GM12891 (cell line): ENCODE measurements around the gene SSBP4.
A peak's percentile ranks its signal among the peaks of the same experiment; 100 is the strongest.

Source experiments
- DNase-seq: peaks from one replicate; pipeline ENCODE4 v3.0.0; 2011; ENCODE audit warnings: low spot score; ENCODE audit not compliant: insufficient read length
- FAIRE-seq: peaks from 2 replicates; lab custom pipeline; 2011; peaks lifted over from hg19 to GRCh38; lab: Jason Lieb, UNC
- PAX5 ChIP-seq: IDR thresholded peaks from 2 replicates; pipeline ENCODE4 v1.6.1; 2011; ENCODE audit warnings: low read length, moderate library complexity, mild to moderate bottlenecking; ENCODE audit not compliant: insufficient read depth, severe bottlenecking
- POLR2A ChIP-seq: IDR thresholded peaks from 2 replicates; pipeline ENCODE4 v1.6.1; 2011; ENCODE audit warnings: low read depth, low read length, control low read depth
- POLR2AphosphoS5 ChIP-seq: IDR thresholded peaks from 2 replicates; pipeline ENCODE4 v1.6.1; 2011; ENCODE audit warnings: low read depth, low read length, control low read depth
- POU2F2 ChIP-seq: IDR thresholded peaks from 2 replicates; pipeline ENCODE4 v1.6.1; 2011; ENCODE audit warnings: low read depth, mild to moderate bottlenecking, control low read depth, low read length, moderate library complexity
- SPI1 ChIP-seq: IDR thresholded peaks from 2 replicates; pipeline ENCODE4 v1.6.1; 2011; ENCODE audit warnings: low read depth, low read length, control low read depth
- TAF1 ChIP-seq: IDR thresholded peaks from 2 replicates; pipeline ENCODE4 v1.6.1; 2011; ENCODE audit warnings: low read depth, low read length, control low read depth

SSBP4 gene

DNA sequence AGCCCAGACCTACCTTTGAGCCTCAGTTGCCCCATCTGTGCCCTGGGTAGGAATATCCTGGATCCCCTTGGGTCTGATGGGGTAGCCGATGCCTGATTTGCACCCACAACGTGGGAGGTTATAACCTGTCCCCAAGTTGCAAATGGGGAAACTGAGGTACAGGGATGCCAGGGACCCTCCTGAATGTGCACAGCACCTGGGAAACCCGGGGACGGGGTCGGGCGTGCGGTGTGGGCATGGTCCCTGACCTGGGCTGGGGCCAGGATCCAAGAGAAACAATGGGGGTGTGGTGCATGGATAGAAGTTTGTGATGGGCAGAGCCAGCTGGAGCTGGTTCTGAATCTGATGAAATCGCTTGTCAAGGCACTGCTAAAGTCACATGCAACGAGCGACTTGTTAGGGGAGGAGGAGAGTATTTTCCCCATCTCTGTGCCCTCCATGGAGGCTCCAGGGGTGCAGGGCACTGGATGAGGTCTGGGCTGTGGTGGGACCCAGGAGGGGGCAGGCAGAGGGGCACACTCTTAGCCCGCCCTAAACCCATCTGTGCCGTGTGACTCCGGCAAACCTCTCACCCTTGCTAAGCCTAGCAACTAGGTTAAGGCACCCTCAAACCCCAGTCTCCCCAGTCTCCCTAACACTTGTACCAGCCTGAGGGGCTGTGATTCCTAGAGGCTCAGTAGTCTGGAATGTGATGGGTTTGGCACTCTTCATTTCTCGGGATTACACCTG lies 32.5 kb upstream of the SSBP4 start:
- DNase-seq (no peak), FAIRE-seq (no peak)
- TF ChIP-seq PAX5: no peak

DNA sequence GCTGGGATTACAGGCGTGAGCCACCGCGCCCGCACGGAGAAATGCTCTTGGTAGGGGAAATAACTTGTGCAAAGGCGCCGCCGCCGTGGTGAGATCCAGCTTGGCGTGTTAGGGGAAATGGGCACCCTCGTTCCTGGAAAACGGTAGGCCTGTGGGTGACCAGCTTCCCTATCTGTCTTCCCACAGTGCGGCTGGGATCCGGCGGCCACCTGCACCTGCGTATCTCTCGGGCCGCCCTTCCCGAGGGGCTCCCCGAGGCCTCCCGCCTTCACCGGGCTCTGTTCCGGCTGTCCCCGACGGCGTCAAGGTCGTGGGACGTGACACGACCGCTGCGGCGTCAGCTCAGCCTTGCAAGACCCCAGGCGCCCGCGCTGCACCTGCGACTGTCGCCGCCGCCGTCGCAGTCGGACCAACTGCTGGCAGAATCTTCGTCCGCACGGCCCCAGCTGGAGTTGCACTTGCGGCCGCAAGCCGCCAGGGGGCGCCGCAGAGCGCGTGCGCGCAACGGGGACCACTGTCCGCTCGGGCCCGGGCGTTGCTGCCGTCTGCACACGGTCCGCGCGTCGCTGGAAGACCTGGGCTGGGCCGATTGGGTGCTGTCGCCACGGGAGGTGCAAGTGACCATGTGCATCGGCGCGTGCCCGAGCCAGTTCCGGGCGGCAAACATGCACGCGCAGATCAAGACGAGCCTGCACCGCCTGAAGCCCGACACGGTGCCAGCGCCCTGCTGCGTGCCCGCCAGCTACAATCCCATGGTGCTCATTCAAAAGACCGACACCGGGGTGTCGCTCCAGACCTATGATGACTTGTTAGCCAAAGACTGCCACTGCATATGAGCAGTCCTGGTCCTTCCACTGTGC lies 30.9 kb upstream of the SSBP4 start:
- FAIRE-seq (peak; percentile 95), DNase-seq (peak; percentile 92)
- TF ChIP-seq TAF1 (no peak), POLR2A (no peak), PAX5 (peak; percentile 54), POU2F2 (no peak), SPI1 (no peak)

DNA sequence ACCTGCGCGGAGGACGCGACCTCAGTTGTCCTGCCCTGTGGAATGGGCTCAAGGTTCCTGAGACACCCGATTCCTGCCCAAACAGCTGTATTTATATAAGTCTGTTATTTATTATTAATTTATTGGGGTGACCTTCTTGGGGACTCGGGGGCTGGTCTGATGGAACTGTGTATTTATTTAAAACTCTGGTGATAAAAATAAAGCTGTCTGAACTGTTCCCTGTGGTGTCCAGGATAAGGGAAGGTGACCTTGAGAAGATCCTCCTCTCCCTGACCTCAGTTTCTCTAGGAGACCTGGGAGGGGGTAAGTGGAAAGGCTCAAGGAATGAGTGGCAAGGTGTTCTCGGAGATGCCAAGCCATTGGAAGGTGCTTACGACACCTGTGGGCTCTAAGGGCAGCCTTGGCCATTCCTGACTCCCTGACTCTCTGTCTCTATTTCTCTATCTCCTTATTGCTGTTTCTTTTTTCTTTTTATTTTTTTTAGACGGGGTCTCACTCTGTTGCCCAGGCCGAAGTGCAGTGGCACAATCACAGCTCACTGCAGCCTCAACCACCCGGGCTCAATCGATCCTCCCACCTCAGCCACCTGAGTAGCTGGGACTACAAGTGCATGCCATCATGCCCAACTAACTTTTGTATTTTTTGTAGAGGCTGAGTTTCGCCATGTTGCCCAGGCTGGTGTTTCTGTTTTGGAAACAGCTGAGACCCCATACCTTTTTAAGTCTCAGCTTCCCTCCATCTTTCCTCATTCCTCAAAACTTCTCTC lies 30.1 kb upstream of the SSBP4 start:
- DNase-seq (no peak), FAIRE-seq (no peak)
- no peak for TF ChIP-seq POLR2A
- no peak for TF ChIP-seq TAF1
- no peak for TF ChIP-seq POLR2AphosphoS5
- TF ChIP-seq SPI1: no peak
- no peak for TF ChIP-seq PAX5
- no peak for TF ChIP-seq POU2F2

DNA sequence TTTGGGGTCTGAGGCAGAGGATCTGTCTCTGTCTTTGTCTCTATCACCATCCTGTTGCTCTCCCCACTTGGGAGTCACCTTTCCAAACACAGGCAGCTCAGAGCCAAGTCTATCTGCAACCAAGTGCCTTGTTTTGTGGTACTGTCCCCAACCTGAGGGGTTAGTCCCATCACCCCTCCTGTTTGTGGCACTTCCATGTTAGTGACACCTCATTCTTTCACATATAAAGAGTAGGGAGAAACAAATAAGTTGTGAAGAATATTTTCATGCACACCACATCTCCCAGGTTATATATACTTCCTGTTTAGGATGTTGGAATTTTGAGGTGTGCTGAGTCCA lies 29.5 kb upstream of the SSBP4 start:
- DNase-seq (no peak), FAIRE-seq (no peak)
- TF ChIP-seq POLR2AphosphoS5 (no peak), PAX5 (no peak), POLR2A (no peak), POU2F2 (no peak), SPI1 (no peak), TAF1 (no peak)

DNA sequence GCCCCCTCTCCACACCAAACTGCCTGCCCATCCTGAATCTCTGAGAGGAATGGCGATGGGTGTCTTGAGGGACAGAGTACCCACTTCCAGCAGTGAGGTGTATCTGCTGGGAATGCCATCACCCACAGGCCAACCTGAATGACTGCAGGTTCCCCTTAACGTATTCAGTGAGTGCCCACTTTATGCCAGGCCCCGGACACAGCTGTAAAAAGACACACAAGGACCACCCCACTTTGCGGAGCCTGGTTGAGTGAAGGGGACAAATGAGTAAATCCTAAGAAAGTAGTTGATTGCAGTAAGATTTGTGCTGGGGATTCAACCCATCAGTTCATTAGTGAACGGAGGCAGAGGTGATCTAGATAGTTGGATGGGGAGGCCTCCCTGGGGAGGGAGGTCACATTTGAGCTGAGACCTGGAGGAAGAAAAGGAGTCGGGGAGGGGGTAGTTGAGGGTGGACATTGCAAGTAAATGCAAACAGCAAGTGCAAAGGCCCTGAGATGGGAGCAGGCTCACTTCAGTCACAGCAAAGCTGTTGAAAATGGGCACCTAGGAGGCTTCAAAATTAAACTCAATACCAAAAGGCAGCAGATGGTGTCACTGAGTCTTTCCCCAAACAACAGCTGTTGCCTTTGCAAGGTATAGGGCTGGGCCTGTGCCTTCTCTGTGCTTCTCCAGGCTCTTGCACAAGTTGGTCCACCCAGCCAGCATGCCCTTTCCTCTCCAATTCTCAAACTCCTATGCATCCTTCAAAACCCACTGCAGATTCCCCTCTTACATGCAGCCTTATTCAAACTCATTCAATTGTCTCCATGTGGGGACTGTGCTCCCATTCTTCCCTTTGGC lies 28.9 kb upstream of the SSBP4 start:
- FAIRE-seq (no peak), DNase-seq (no peak)
- TF ChIP-seq POU2F2 (no peak), SPI1 (no peak), TAF1 (no peak), POLR2A (no peak)

DNA sequence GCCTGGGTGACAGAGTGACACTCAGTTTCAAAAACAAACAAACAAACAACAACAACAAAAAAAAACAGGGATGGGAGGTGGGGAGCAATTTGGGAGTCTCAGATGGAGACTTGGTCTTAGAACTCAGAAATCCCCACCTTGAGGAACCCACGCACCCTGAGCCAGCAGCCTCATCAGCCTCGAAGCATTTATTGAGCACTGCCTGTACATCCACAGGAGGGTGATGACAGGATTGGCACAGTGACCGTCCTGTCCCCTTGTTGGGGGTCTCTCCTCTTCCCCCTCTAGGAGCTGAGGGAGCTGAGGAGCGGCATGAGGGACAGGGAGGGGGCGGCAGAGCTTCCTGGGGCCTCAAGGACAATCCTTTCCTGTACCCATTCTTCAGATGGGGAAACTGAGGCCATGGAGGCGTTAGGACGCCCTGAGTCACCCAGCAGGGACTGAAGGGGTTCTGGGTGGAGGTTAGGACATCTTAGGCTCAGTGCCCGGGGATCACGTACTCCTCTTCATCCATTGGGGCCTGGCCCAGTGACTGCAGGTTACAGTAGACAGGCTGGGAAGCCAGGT lies 27.6 kb upstream of the SSBP4 start:
- TF ChIP-seq POU2F2: no peak
- TF ChIP-seq POLR2A: no peak
- no peak for TF ChIP-seq TAF1
- TF ChIP-seq SPI1: no peak
- TF ChIP-seq POLR2AphosphoS5: no peak
- TF ChIP-seq PAX5: no peak
- FAIRE-seq (no peak), DNase-seq (no peak)

DNA sequence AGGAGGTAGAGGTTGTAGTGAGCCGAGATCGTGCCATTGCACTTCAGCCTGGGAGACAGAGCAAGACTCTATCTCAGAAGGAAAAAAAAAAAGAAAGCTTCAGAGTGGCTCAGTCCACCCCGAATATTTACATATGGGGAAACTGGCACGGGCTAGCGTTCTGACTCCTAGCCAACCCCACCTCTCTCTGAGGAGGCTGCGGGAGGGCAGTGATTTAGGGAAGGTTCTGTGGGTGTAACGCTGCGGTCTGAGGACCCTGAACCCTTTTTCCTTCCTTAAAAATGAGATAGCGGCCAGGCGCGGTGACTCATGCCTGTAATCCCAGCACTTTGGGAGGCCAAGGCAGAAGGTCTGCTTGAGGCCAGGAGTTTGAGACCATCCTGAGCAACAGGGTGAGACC lies 26.8 kb upstream of the SSBP4 start:
- TF ChIP-seq POLR2AphosphoS5 (no peak), PAX5 (no peak), SPI1 (no peak), TAF1 (no peak), POU2F2 (no peak), POLR2A (no peak)
- DNase-seq (no peak), FAIRE-seq (no peak)

DNA sequence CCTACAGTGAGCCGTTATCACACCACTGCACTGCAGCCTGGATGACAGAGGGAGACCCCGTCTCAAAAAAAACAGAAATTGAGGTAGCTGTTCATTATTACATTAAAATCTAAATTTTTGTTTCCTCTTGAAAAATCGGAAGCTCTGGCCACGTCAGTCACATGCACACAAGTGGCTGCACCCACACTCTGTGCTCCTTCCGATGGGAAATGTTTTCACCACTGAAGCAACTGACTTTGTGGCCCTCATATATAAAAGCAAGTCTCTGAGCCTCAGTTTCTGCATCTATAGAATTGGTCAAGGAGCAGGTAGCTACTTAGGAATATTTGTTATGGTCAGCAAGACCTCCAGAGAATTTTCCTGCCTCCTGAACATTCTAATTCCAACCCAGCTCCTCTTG lies 26.3 kb upstream of the SSBP4 start:
- FAIRE-seq: no peak
- no peak for TF ChIP-seq POLR2AphosphoS5
- TF ChIP-seq PAX5: no peak
- no peak for TF ChIP-seq POU2F2
- no peak for TF ChIP-seq SPI1
- no peak for TF ChIP-seq TAF1
- no peak for TF ChIP-seq POLR2A

DNA sequence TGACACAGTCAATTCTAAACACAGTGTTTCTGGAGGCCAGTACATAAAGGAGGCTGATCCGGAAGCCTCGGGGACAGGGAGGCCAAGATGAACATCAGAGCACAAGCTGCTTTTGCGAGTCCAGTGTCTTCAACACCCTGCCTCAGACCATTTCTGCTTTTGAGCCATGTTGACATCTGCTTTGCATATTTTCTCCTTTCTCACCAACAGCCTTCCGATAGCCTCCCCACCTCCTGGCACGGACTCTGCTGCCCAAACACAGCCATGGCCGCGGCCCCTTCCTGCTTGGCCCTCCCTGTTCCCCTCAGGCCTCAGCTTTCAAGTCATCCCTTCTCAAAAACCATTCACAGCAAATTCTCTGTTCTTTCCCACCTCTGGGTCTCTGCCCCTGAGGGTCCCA lies 25.4 kb upstream of the SSBP4 start:
- TF ChIP-seq TAF1: no peak
- TF ChIP-seq POLR2A: no peak
- 0 out of 2 replicates have a peak, but pooled peaks have one; percentile 45 for TF ChIP-seq SPI1
- TF ChIP-seq POU2F2: peak; percentile 80
- TF ChIP-seq PAX5: no peak
- TF ChIP-seq POLR2AphosphoS5: no peak
- peak; percentile 75 for FAIRE-seq
- no peak for DNase-seq

More for the DNA sequence above, 26.3 kb upstream of the SSBP4 start:
- no peak for DNase-seq
